LNCaP clone FGC (cell line): Measurements from ENCODE around the gene OR6N1.

Source experiments
- DNase-seq: peaks from one replicate; pipeline ENCODE4 v3.0.0-alpha.2; 2011; ENCODE audit warnings: low read depth
- H3K4me3 ChIP-seq: 2 replicates; pipeline ENCODE4 v1.5.1; 2011; ENCODE audit warnings: mild to moderate bottlenecking, low read depth, low read length, control low read depth
- CTCF ChIP-seq: IDR thresholded peaks from 2 replicates; pipeline ENCODE4 v1.5.1; 2012; ENCODE audit warnings: mild to moderate bottlenecking; ENCODE audit not compliant: control insufficient read depth, insufficient read depth; ENCODE audit errors: extremely low read depth

OR6N1 gene

GRCh38 chr1:158801396-158801795, 29.4 kb upstream of the OR6N1 start:
- no peak for DNase-seq
- no peak overlapping the region for H3K4me3 ChIP-seq
- TF ChIP-seq CTCF: no peak

- no peak for TF ChIP-seq CTCF
- H3K4me3 ChIP-seq: no peak overlapping the region
- no peak for DNase-seq
Observed at GRCh38 chr1:158800526-158800925, 28.5 kb upstream of the OR6N1 start.

GRCh38 chr1:158799689-158800088, 27.7 kb upstream of the OR6N1 start:
- H3K4me3 ChIP-seq: no peak overlapping the region
- DNase-seq: no peak
- TF ChIP-seq CTCF: no peak

- no peak for DNase-seq
- no peak overlapping the region for H3K4me3 ChIP-seq
- TF ChIP-seq CTCF: peak; percentile 29; the same call in 1 of the 2 replicates
Observed at GRCh38 chr1:158798531-158798930, 26.5 kb upstream of the OR6N1 start.

GRCh38 chr1:158794247-158794646, 22.3 kb upstream of the OR6N1 start:
- no peak for DNase-seq
- TF ChIP-seq CTCF: no peak

GRCh38 chr1:158793604-158794003, 21.6 kb upstream of the OR6N1 start:
- no peak for DNase-seq
- no peak overlapping the region for H3K4me3 ChIP-seq
- TF ChIP-seq CTCF: peak; percentile 53

More at GRCh38 chr1:158794247-158794646, 22.3 kb upstream of the OR6N1 start:
- no peak overlapping the region for H3K4me3 ChIP-seq

- no peak for DNase-seq
- TF ChIP-seq CTCF: no peak
- H3K4me3 ChIP-seq: no peak within 1 kb of the TSS
Observed at GRCh38 chr1:158781104-158781503, 9.1 kb upstream of the OR6N1 start, which contains the start of gene OR6N2. Gene OR6N2 (minus strand): TSS chr1:158781204. CDS start chr1:158777635, 3,569 bp downstream.
